Activated gamma-delta T cell treated with anti-CD3 and anti-CD28 coated beads, Interleukin-2, amount 50 U/mL, for 16 hours (primary cell): ENCODE measurements around the gene BCR.

ENCODE experiments used
- DNase-seq: peaks from one replicate; pipeline ENCODE4 v3.0.0-alpha.2; 2020; ENCODE audit warnings: low read depth

Gene BCR

GRCh38 chr22:23217171-23218052 is 37.1 kb downstream of the BCR start:
- no peak for DNase-seq

DNA sequence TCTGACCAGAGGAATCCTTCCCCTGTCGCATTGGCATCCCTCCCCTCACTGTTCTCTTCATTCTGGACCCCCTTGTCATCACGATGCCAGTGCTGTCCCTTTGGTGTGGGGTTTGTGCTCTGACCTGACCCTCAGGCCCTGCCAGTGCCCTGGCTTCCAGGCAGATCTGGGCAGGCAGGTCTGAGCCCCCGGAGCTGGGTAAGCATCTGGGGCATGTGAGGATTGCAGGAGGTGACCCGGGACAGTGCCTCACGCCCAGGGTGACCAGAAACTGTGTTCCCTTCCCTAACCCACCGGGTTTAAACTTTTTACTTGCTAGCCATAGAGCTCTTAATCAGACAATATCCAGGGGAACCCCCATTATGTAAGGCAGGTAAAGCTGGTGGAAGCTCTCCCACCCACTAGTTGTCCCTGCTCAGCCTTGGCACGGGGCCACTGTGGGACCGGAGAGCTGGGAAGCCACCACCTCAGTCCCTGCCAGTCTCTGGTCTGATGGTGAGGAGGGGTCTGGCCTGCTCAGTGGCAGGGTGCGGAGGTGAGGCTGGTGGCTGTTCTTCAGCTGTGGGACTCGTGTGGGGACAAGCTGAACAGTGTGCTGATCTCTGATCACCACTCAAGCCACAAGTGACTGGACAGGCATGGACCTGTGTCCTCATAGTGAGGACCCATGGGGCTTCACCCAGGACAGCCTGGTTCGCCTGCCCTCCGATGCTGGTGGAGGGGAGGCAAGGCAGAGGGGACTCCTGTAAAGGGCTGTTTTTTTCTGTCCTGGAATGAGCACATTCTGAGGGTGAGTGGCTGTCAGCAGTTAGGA is 38.0 kb downstream of the BCR start:
- no peak for DNase-seq

GRCh38 chr22:23218867-23219251 is 38.5 kb downstream of the BCR start:
- DNase-seq = no peak

- DNase-seq = no peak
These were observed 39.0 kb downstream of the BCR start for GRCh38 chr22:23219317-23219716.

DNA sequence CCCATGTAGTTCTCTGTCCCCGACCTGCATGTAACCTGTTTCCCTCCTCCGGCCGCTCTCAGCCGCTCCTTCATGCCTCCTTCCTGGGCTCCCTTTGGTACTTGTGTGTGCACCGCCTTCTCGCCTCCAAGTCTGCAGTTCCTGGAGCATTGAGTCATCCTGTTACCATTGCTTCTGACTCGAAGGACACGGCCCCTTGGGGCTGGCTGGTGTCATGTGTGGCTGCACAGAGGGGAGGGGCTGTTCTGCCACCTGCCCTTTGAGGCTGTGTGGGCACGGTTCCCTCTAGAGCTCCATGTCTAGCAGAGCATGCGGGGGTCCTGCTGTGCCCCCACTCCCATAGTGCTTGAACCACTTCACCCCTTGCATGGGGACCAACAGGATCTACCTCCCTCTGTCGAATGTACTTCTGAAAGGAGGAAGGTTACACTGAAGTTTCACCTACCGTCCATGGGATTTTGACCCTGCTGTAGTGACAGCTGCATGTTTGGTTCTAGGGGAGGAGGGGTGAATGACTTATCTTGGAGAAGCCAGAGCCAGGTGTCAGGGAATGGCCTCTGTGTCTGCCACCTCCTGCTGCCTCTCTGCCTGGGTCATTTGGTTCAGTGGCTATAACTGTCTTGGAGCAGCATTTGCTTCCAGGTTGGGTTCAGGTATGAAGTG is 39.6 kb downstream of the BCR start:
- DNase-seq = peak; percentile 31

DNA sequence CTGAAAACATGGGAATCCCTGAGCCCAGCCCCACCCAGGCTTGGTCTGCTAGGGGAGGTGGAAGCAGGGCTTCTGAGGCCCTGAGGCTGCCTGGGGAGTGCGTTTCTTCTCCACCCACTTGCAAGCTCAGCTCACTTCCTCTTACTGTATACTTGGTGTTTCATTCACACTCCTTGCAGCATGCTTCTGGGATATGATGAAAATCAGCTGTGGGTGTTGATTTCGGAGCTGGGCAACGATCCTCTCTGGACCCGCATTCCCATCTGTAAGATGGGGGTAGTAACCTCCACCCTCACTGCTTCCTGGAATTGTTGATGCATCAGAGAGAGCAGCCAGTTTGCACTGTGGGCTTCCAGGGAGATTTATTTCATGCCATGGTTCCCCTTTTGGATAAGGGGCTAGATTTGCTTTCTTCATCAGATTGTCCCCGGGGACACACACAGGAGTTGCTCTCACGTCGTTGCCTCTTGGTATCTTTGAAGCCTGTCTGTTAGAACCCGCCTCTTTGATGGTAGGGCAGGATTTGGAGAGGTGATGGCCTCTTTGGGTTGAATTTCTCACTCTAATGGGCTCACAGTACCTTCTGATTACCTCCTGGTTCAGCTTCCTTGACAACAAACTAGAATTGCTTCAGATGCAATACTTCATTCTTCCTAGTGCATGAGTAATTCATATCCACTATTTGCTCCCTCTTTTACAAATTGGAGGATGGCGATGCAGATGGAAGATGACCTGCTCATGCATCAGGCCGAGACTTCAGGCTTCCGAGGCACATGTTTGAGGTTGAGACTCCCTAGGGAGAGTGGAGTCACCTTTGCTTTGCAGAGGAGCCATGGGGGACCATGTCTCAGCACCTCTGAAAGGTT is 40.4 kb downstream of the BCR start:
- no peak for DNase-seq

DNA sequence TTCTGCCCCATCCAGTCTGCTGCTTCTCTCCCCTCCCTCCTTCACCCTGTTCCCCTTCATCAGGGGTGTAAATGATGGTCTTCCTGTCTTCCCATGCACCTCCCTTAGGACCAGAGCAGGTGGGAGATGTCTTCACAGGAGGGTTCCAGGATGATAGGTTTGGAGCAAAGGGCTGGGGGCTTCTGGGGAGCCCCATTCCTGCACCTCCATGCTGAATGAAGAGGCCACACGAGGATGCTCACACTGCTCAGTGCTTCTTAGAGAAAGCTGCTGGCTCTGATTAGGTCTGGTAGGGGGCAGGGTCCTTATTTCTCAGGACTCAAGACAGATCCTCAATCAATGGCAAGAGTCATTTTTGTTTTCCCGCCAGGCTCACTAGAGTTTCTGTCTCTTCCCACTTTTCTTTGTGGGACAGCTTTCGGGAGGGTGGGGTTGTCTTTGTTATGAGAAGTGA is 41.1 kb downstream of the BCR start:
- DNase-seq = no peak

GRCh38 chr22:23222033-23222792 is 41.9 kb downstream of the BCR start:
- DNase-seq = no peak

- no peak for DNase-seq
These were observed 42.7 kb downstream of the BCR start for GRCh38 chr22:23222793-23223568.

GRCh38 chr22:23223569-23224317 is 43.4 kb downstream of the BCR start:
- DNase-seq = no peak

- no peak for DNase-seq
These were observed 44.5 kb downstream of the BCR start for GRCh38 chr22:23224846-23225245.

- DNase-seq = no peak
These were observed 45.0 kb downstream of the BCR start for GRCh38 chr22:23225337-23225723.

DNA sequence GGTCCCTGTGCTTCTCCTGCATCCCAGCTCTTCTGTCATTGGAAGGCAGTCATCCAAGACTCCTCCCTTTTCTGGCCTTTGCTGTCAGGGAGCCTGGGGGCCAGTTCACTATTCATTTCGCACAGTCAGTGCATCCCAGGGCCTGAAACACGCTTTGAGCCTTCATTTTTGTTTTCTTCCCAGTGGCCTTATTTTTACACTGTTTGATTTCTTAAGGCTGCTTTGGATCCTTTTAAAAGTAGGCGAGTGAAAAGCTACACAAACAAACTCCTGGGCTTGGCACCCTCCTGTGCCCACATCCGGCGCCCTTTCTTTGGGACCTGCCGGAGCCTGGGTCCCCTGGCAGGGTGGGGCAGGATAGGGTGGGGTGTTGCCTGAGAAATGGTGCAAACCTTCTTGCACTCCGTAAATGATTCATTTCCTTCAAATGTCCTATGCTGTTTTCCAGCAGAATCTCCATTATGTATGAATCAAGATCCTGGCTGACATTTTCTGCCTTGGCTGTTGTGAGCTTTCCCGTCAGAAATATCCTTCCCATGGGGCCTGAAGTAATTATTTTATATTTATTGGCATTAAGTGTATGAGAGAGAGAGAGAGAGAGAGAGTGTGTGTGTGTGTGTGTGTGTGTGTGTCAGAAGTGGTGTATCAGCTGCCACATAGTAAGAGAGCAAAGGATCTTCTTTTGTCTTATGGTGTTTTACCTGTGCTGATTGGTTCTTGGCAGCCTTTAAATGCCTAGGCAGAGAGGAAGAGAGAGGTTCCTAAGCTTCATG is 45.6 kb downstream of the BCR start:
- DNase-seq = no peak

DNA sequence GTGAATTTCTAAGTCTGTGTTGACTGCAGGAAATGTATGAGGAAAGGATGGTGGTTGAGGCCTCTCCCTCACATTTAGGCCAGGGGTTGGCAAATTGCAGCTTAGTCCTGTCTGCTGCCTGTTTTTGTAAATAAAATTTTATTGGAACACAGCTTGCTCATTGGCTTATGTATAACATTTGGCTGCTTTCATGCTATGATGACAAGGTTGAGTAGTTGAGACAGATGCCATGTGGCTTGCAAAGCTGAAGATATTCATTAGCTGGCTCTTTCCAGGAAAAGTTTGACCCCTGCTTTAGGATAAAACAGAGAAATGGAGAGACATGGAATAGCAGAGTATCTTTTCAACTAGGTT is 46.2 kb downstream of the BCR start:
- DNase-seq = no peak

DNA sequence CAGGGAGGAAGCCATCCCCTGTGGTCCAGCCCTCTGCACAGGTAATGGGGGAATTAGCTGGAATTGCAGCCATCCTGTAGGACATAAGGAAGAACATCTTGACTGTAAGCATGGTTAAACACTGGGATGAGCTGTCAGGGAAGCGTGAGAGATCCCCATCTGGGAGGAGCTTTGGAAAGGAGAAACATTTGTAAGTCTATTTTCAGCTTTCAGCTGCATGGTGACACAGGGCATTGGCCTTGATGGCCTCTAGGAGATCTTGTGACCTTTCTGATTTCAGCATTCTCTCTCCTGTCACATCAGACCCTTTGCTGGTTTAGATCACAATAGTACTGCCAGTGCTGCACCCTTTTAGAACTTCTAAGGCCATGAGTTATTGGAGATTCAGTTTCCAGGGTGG is 47.1 kb downstream of the BCR start:
- DNase-seq = no peak

GRCh38 chr22:23228503-23228902 is 48.2 kb downstream of the BCR start:
- no peak for DNase-seq

- no peak for DNase-seq
These were observed 49.3 kb downstream of the BCR start for GRCh38 chr22:23229646-23230045.

DNA sequence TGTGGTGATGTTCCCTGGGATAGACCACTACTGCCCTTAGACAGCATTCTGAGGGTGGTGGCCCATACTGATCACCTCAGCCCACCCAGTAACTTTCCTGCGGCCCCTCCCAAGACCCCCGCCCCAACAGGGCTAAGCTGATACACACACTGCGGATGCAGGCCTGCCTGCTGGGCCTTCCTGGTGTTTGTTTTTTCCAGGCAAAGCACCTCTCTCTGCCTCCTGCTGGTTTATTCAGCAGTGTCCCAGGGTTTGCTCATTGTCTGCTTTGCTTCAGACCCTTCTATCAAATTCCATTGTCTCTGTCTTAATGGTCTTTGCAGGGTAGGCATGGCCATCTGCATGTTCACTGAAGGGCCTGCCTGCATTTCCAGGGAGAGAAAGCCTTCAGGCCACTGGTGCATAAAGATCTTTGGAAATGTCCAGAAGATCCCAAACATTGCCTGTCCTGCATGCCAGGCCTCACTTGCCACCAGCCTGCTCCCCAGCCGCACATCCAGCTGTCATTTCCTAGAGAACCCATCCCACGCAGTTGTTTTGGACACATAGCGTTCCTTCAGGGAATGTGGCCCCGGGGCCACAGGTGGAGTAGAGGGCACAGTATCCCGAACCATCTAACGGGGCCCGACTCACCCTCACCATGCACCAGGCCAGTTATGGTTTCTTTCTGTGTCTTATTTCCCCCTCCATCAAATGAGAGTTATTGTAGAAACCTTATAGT is 50.2 kb downstream of the BCR start:
- DNase-seq = no peak
